HepG2 (cell line): Measurements from ENCODE around the gene WDR62. TPM values are rescaled to one million over a fixed set of nuclear protein-coding genes. Genes with fewer than 3 reads are reported as not detected.

ENCODE experiments used
- ATM ChIP-seq: fragments of 450-650 bp; IDR thresholded peaks from 2 replicates; pipeline ENCODE4 v1.7.1; 2017; ENCODE audit warnings: mild to moderate bottlenecking, borderline replicate concordance
- GMEB1 ChIP-seq: sonication (generic); formaldehyde crosslinking; IDR thresholded peaks from 2 replicates; pipeline ENCODE4 v1.5.1; 2020; ENCODE audit warnings: missing genetic modification reagents, mild to moderate bottlenecking, borderline replicate concordance
- NR2F2 ChIP-seq: IDR thresholded peaks from 2 replicates; pipeline ENCODE4 v1.6.1; 2012; ENCODE audit warnings: low read depth, inconsistent platforms, borderline replicate concordance
- PCBP2 ChIP-seq: fragments of 200-400 bp; formaldehyde crosslinking; optimal IDR thresholded peaks from 2 replicates; pipeline ENCODE3; 2018; ENCODE audit warnings: low read length, low read depth; ENCODE audit not compliant: poor library complexity, severe bottlenecking
- RBM22 ChIP-seq: fragments of 200-400 bp; formaldehyde crosslinking; optimal IDR thresholded peaks from 2 replicates; pipeline ENCODE3; 2017; ENCODE audit warnings: mild to moderate bottlenecking, low read length, moderate library complexity
- RNF2 ChIP-seq: fragments of 450-650 bp; conservative IDR thresholded peaks from 2 replicates; pipeline ENCODE4 v1.6.1; 2016; ENCODE audit warnings: low read depth
- ZBTB1 ChIP-seq: sonication (generic); formaldehyde crosslinking; IDR thresholded peaks from 2 replicates; pipeline ENCODE4 v1.4.0; 2020; ENCODE audit warnings: missing genetic modification reagents, borderline replicate concordance
- ZNF235 ChIP-seq: sonication (generic); formaldehyde crosslinking; IDR thresholded peaks from 2 replicates; pipeline ENCODE4 v1.8.1; 2023; ENCODE audit warnings: mild to moderate bottlenecking, missing genetic modification reagents, borderline replicate concordance
- ZNF678 ChIP-seq: sonication (generic); formaldehyde crosslinking; IDR thresholded peaks from 2 replicates; pipeline ENCODE4 v1.4.0; 2020; ENCODE audit warnings: mild to moderate bottlenecking, missing genetic modification reagents
- ZNF780A ChIP-seq: sonication (generic); formaldehyde crosslinking; IDR thresholded peaks from 2 replicates; pipeline ENCODE4 v1.8.0; 2022; ENCODE audit warnings: mild to moderate bottlenecking, missing genetic modification reagents, moderate library complexity
- ZSCAN20 ChIP-seq: sonication (generic); formaldehyde crosslinking; IDR thresholded peaks from 2 replicates; pipeline ENCODE4 v1.4.0; 2020; ENCODE audit warnings: missing genetic modification reagents, mild to moderate bottlenecking, borderline replicate concordance
- polyA plus RNA-seq, 8 experiments: library from polyadenylated mRNA; depleted of rRNA in 3 of 8; stranded (reverse) in 7 of 8; unstranded in 1 of 8; fragments of >200 nt; fragmentation: Illumina TruSeq in 4 of 8; extraction: Trizol in 4 of 8; gene quantifications; 2 replicates each; pipeline versions ENCODE4 v1.2.1 to v1.2.3, GENCODE V29; 2011 to 2016; ENCODE audit warnings: low read depth in 4 of 8, missing spikeins in 1 of 8, mixed read lengths in 1 of 8; ENCODE audit not compliant: insufficient read depth in 1 of 8
- total RNA-seq, 5 experiments: library from RNA; depleted of rRNA; stranded (reverse); fragments of >200 nt; fragmentation: Illumina TruSeq; extraction: Trizol; gene quantifications; 2 replicates each; pipeline ENCODE4 v1.2.3, GENCODE V29; 2016; ENCODE audit warnings: low read depth in 1 of 5
- TF ChIP-seq, protein P1 (sequence below): sonication (generic); formaldehyde crosslinking; IDR thresholded peaks from 2 replicates; pipeline ENCODE4 v1.4.0; 2020; ENCODE audit warnings: mild to moderate bottlenecking, missing genetic modification reagents
- TF ChIP-seq, protein P2 (sequence below): sonication (generic); formaldehyde crosslinking; IDR thresholded peaks from 2 replicates; pipeline ENCODE4 v1.4.0; 2020; ENCODE audit warnings: missing genetic modification reagents
- TF ChIP-seq, protein P3 (sequence below): sonication (generic); formaldehyde crosslinking; IDR thresholded peaks from 2 replicates; pipeline ENCODE4 v1.4.0; 2020; ENCODE audit warnings: mild to moderate bottlenecking, missing genetic modification reagents
- TF ChIP-seq, protein P4 (sequence below): sonication (generic); formaldehyde crosslinking; IDR thresholded peaks from 2 replicates; pipeline ENCODE4 v1.8.1; 2023; ENCODE audit warnings: mild to moderate bottlenecking, inconsistent platforms, moderate library complexity, missing genetic modification reagents, borderline replicate concordance

Gene WDR62
- total and polyA plus RNA-seq, 2 of the 13 experiments (the other 11 are each of a cell fraction or from before 2014, with no cell fraction given), result 5.8 to 12.5 TPM

DNA sequence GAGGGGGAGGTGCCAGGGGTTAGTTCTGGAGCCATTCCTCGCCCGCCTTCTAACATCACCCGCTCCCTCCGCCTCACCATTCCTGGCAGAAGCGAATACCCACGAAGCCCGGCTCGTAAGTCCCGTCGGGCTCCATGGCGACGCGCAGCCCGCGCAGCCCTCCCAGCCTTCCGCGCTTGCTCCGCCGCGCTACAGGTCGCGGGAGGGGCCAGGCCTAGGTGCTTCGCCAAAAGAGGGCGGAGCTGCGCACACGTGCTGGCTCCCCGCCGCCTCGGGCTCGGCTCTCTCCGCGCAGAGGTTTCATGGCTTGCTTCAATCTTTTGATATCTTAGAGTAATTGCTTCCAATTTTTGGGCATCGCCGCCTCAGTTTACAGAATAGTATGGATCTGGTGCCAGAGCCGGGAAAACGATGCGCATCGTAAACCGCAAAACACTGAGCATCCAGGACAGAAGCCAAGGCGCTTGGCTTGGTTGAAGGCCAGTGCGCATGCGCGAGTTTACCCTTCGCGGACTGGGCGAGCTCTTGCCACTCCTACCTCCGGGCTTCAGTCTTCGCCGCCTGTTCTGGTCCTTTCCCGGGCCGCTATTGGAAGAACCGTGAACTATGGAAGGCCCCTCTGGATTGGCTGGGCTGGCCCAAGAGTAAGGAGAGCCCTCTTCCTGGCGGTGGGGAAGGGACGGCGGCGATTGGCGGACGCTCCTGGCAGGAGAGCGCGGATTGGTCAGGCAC, 60.2 kb downstream of the WDR62 start, which contains the start of gene POLR2I (continued):
- TF ChIP-seq, protein P1, sequence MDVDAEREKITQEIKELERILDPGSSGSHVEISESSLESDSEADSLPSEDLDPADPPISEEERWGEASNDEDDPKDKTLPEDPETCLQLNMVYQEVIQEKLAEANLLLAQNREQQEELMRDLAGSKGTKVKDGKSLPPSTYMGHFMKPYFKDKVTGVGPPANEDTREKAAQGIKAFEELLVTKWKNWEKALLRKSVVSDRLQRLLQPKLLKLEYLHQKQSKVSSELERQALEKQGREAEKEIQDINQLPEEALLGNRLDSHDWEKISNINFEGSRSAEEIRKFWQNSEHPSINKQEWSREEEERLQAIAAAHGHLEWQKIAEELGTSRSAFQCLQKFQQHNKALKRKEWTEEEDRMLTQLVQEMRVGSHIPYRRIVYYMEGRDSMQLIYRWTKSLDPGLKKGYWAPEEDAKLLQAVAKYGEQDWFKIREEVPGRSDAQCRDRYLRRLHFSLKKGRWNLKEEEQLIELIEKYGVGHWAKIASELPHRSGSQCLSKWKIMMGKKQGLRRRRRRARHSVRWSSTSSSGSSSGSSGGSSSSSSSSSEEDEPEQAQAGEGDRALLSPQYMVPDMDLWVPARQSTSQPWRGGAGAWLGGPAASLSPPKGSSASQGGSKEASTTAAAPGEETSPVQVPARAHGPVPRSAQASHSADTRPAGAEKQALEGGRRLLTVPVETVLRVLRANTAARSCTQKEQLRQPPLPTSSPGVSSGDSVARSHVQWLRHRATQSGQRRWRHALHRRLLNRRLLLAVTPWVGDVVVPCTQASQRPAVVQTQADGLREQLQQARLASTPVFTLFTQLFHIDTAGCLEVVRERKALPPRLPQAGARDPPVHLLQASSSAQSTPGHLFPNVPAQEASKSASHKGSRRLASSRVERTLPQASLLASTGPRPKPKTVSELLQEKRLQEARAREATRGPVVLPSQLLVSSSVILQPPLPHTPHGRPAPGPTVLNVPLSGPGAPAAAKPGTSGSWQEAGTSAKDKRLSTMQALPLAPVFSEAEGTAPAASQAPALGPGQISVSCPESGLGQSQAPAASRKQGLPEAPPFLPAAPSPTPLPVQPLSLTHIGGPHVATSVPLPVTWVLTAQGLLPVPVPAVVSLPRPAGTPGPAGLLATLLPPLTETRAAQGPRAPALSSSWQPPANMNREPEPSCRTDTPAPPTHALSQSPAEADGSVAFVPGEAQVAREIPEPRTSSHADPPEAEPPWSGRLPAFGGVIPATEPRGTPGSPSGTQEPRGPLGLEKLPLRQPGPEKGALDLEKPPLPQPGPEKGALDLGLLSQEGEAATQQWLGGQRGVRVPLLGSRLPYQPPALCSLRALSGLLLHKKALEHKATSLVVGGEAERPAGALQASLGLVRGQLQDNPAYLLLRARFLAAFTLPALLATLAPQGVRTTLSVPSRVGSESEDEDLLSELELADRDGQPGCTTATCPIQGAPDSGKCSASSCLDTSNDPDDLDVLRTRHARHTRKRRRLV (CRISPR knock-in tag), result peak; percentile 70; the same call in 1 of the 2 replicates
- peak; percentile 83 for TF ChIP-seq ZSCAN20 (CRISPR knock-in tag)
- TF ChIP-seq, protein P2, sequence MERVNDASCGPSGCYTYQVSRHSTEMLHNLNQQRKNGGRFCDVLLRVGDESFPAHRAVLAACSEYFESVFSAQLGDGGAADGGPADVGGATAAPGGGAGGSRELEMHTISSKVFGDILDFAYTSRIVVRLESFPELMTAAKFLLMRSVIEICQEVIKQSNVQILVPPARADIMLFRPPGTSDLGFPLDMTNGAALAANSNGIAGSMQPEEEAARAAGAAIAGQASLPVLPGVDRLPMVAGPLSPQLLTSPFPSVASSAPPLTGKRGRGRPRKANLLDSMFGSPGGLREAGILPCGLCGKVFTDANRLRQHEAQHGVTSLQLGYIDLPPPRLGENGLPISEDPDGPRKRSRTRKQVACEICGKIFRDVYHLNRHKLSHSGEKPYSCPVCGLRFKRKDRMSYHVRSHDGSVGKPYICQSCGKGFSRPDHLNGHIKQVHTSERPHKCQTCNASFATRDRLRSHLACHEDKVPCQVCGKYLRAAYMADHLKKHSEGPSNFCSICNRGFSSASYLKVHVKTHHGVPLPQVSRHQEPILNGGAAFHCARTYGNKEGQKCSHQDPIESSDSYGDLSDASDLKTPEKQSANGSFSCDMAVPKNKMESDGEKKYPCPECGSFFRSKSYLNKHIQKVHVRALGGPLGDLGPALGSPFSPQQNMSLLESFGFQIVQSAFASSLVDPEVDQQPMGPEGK (CRISPR knock-in tag), result peak; percentile 52; the same call in 1 of the 2 replicates
- TF ChIP-seq, protein P3, sequence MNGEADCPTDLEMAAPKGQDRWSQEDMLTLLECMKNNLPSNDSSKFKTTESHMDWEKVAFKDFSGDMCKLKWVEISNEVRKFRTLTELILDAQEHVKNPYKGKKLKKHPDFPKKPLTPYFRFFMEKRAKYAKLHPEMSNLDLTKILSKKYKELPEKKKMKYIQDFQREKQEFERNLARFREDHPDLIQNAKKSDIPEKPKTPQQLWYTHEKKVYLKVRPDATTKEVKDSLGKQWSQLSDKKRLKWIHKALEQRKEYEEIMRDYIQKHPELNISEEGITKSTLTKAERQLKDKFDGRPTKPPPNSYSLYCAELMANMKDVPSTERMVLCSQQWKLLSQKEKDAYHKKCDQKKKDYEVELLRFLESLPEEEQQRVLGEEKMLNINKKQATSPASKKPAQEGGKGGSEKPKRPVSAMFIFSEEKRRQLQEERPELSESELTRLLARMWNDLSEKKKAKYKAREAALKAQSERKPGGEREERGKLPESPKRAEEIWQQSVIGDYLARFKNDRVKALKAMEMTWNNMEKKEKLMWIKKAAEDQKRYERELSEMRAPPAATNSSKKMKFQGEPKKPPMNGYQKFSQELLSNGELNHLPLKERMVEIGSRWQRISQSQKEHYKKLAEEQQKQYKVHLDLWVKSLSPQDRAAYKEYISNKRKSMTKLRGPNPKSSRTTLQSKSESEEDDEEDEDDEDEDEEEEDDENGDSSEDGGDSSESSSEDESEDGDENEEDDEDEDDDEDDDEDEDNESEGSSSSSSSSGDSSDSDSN (CRISPR knock-in tag), result peak; percentile 51; the same call in 1 of the 2 replicates
- no peak for TF ChIP-seq ZBTB1
- TF ChIP-seq RBM22, result peak; percentile 23
- peak; percentile 40; the same call in 1 of the 2 replicates for TF ChIP-seq ZNF235
- TF ChIP-seq, protein P4, sequence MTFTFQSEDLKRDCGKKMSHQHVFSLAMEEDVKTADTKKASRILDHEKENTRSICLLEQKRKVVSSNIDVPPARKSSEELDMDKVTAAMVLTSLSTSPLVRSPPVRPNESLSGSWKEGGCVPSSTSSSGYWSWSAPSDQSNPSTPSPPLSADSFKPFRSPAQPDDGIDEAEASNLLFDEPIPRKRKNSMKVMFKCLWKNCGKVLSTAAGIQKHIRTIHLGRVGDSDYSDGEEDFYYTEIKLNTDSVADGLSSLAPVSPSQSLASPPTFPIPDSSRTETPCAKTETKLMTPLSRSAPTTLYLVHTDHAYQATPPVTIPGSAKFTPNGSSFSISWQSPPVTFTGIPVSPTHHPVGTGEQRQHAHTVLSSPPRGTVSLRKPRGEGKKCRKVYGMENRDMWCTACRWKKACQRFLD (CRISPR knock-in tag), result peak; percentile 95
- TF ChIP-seq ZNF780A, result peak; percentile 87; the same call in 1 of the 2 replicates
- no peak for TF ChIP-seq PCBP2
- TF ChIP-seq ATM, result no peak
- TF ChIP-seq GMEB1, result peak; percentile 81
- peak; percentile 97 for TF ChIP-seq RNF2
- no peak for TF ChIP-seq NR2F2
- 0 out of 2 replicates have a peak, but pooled peaks have one; percentile 48 for TF ChIP-seq ZNF678 (CRISPR knock-in tag)
